Measurements from ENCODE around the gene POC1A.

- TF ChIP-seq, protein P1, sequence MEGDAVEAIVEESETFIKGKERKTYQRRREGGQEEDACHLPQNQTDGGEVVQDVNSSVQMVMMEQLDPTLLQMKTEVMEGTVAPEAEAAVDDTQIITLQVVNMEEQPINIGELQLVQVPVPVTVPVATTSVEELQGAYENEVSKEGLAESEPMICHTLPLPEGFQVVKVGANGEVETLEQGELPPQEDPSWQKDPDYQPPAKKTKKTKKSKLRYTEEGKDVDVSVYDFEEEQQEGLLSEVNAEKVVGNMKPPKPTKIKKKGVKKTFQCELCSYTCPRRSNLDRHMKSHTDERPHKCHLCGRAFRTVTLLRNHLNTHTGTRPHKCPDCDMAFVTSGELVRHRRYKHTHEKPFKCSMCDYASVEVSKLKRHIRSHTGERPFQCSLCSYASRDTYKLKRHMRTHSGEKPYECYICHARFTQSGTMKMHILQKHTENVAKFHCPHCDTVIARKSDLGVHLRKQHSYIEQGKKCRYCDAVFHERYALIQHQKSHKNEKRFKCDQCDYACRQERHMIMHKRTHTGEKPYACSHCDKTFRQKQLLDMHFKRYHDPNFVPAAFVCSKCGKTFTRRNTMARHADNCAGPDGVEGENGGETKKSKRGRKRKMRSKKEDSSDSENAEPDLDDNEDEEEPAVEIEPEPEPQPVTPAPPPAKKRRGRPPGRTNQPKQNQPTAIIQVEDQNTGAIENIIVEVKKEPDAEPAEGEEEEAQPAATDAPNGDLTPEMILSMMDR (conservative IDR thresholded peaks at IDR 0.05): no peak
- no peak for TF ChIP-seq EZH2 (IDR thresholded peaks at IDR 0.05; ENCODE audit: low read depth)
Observed at GRCh38 chr3:52182691-52183090, 28.5 kb upstream of the POC1A start.

All from PC-9 (cell line).